Mesendoderm (in vitro differentiated cells): Measurements from ENCODE around the gene BAZ2B.

Experiments
- DNase-seq: peaks from one replicate; pipeline ENCODE4 v3.0.0; 2013
- H2AK5ac ChIP-seq: 2 replicates; pipeline ENCODE4 v1.6.1; 2013; ENCODE audit warnings: low read length, inconsistent platforms
- H2BK120ac ChIP-seq: 2 replicates; pipeline ENCODE4 v1.6.1; 2013; ENCODE audit warnings: low read depth, mild to moderate bottlenecking, low read length, moderate library complexity, mixed read lengths
- H2BK15ac ChIP-seq: replicated peaks from 2 replicates; pipeline ENCODE4 v1.6.1; 2013; ENCODE audit warnings: low read depth, mild to moderate bottlenecking, moderate library complexity
- H2BK5ac ChIP-seq: 2 replicates; pipeline ENCODE4 v1.6.1; 2013; ENCODE audit warnings: low read length, inconsistent platforms
- H3K18ac ChIP-seq: 2 replicates; pipeline ENCODE4 v1.6.1; 2013; ENCODE audit warnings: mild to moderate bottlenecking, low read length, mixed read lengths
- H3K23ac ChIP-seq: one replicate; pipeline ENCODE4 v1.6.1; 2013; ENCODE audit warnings: low read length
- H3K27ac ChIP-seq: 2 replicates; pipeline ENCODE4 v1.5.1; 2013; ENCODE audit warnings: low read depth, mild to moderate bottlenecking, inconsistent platforms, low read length, moderate library complexity
- H3K27me3 ChIP-seq: 2 replicates; pipeline ENCODE4 v1.6.1; 2013; ENCODE audit warnings: low read length, control low read depth, mild to moderate bottlenecking, inconsistent platforms; ENCODE audit not compliant: insufficient read depth, poor library complexity
- H3K36me3 ChIP-seq: 2 replicates; pipeline ENCODE4 v1.6.1; 2013; ENCODE audit warnings: low read length, inconsistent platforms; ENCODE audit not compliant: control insufficient read depth, insufficient read depth
- H3K4ac ChIP-seq: one replicate; pipeline ENCODE4 v1.6.1; 2013; ENCODE audit warnings: low read depth, mild to moderate bottlenecking, low read length, moderate library complexity
- H3K4me1 ChIP-seq: 2 replicates; pipeline ENCODE4 v1.6.1; 2013; ENCODE audit warnings: low read depth, low read length, inconsistent platforms; ENCODE audit not compliant: control insufficient read depth
- H3K4me2 ChIP-seq: 2 replicates; pipeline ENCODE4 v1.6.1; 2013; ENCODE audit warnings: low read length
- H3K4me3 ChIP-seq: 2 replicates; pipeline ENCODE4 v1.5.1; 2013; ENCODE audit warnings: mild to moderate bottlenecking, low read length
- H3K56ac ChIP-seq: one replicate; pipeline ENCODE4 v1.6.1; 2013; ENCODE audit warnings: low read length
- H3K79me1 ChIP-seq: 2 replicates; pipeline ENCODE4 v1.6.1; 2013; ENCODE audit warnings: low read length, inconsistent platforms
- H3K79me2 ChIP-seq: 2 replicates; pipeline ENCODE4 v1.6.1; 2013; ENCODE audit warnings: mild to moderate bottlenecking, low read length; ENCODE audit not compliant: control insufficient read depth, insufficient read depth
- H3K9ac ChIP-seq: 2 replicates; pipeline ENCODE4 v1.6.1; 2013; ENCODE audit warnings: low read length, inconsistent platforms
- H4K5ac ChIP-seq: one replicate; pipeline ENCODE4 v1.6.1; 2013; ENCODE audit warnings: low read length
- H4K8ac ChIP-seq: one replicate; pipeline ENCODE4 v1.6.1; 2013; ENCODE audit warnings: low read depth, mild to moderate bottlenecking, control low read depth, low read length, moderate library complexity
- WGBS: extraction: QIAGEN DNeasy Blood & Tissue Kit; methylation state at CpG from one replicate; pipeline ENCODE4 v1.1.7; 2013; ENCODE audit warnings: low lambda C conversion rate, missing lambda C conversion rate; ENCODE audit not compliant: insufficient coverage; ENCODE audit errors: extremely low coverage; 5-methylcytosine and 5-hydroxymethylcytosine counted together

Gene BAZ2B

DNA sequence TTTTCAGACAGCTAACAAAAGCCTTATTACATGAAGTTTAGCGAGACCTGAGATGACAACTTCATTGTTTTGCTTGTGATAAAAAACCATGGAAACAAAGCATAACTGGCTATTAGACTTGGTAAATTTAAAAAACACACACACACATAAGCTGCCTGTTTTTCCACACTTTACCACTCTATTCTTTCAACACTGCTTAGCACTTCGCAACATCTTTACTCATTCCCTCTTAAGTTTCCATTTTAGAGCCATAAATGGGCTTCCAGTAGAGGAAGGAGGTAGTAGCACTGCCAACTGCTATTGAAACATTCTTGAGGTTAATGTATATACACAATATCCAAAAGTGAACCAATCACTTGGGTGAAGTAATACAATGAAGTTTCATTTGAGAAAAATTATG lies 54.1 kb downstream of the BAZ2B start:
- H2AK5ac ChIP-seq: no peak overlapping the region
- H2BK120ac ChIP-seq: no peak overlapping the region
- H3K23ac ChIP-seq: no peak overlapping the region
- H4K8ac ChIP-seq: no peak overlapping the region
- H3K27ac ChIP-seq: no peak overlapping the region
- no peak overlapping the region for H3K4me2 ChIP-seq
- H3K79me2 ChIP-seq: no peaks in the 10 kb centered on the region
- H3K18ac ChIP-seq: no peak overlapping the region
- no peak overlapping the region for H3K4ac ChIP-seq
- no peaks in the 10 kb centered on the region for H3K79me1 ChIP-seq
- no peak overlapping the region for H4K5ac ChIP-seq
- H3K56ac ChIP-seq: no peak overlapping the region
- no peaks in the 10 kb centered on the region for H3K27me3 ChIP-seq
- H3K4me1 ChIP-seq: no peaks in the 10 kb centered on the region
- no peak for DNase-seq
- H3K9ac ChIP-seq: no peak overlapping the region
- H2BK5ac ChIP-seq: no peak overlapping the region
- H3K4me3 ChIP-seq: no peak overlapping the region
- no CpG with 5 or more reads among the region's 2 CpGs for WGBS
- H2BK15ac ChIP-seq: no peak overlapping the region
- H3K36me3 ChIP-seq: no peaks in the 10 kb centered on the region

DNA sequence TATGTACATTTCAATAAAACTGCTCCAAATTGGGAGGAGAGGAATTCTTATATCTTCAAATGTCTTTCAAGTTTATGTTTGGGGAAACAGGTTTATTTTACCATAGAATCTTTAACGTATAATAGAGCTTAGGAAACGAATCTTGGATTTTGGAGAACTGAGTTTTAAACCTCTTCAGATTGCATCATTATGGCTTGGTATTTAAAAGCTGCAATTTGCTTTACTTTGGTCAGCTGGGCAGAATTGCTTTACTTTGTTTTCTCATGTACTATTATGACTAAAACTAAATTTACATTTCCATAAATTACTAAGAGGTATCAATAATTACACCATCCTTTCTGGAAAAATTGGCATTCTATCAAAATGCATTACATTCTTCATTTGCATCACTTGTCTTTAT lies 54.6 kb downstream of the BAZ2B start:
- Histone ChIP-seq H2BK5ac (no peak overlapping the region), H3K9ac (no peak overlapping the region), H3K4me2 (no peak overlapping the region), H3K18ac (no peak overlapping the region), H3K4ac (no peak overlapping the region), H3K36me3 (no peaks in the 10 kb centered on the region), H2BK15ac (no peak overlapping the region), H3K23ac (no peak overlapping the region), H3K27me3 (no peaks in the 10 kb centered on the region), H2BK120ac (no peak overlapping the region), H4K5ac (no peak overlapping the region), H3K79me1 (no peaks in the 10 kb centered on the region), H2AK5ac (no peak overlapping the region), H3K4me1 (no peaks in the 10 kb centered on the region), H4K8ac (no peak overlapping the region), H3K56ac (no peak overlapping the region), H3K79me2 (no peaks in the 10 kb centered on the region), H3K4me3 (no peak overlapping the region), H3K27ac (no peak overlapping the region)
- WGBS: no CpG with 5 or more reads among the region's 2 CpGs
- DNase-seq: no peak

DNA sequence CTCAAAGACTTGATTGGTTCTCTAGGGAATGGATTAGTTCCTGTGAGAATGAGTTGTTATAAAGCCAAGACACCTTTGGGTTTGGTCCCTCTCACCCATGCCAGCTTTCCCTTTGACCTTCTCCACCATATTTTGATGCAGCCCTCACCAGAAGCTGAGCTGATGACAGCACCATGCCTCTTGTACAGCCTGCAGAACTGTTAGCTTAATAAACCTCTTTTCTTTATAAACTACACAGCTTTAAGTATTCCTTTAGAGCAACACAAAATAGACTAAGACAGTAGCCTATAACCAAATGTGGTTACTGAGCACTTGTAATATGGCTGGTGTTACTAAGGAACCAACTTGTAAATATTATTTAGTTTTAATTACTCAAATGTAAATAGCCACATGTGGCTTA lies 55.1 kb downstream of the BAZ2B start:
- no peak overlapping the region for H3K18ac ChIP-seq
- no peak overlapping the region for H2BK5ac ChIP-seq
- no peak overlapping the region for H4K5ac ChIP-seq
- no peak overlapping the region for H3K4me2 ChIP-seq
- H3K79me2 ChIP-seq: no peaks in the 10 kb centered on the region
- H3K4me3 ChIP-seq: no peak overlapping the region
- H2BK15ac ChIP-seq: no peak overlapping the region
- H3K23ac ChIP-seq: no peak overlapping the region
- H2BK120ac ChIP-seq: no peak overlapping the region
- DNase-seq: no peak
- H3K56ac ChIP-seq: no peak overlapping the region
- no peaks in the 10 kb centered on the region for H3K4me1 ChIP-seq
- H4K8ac ChIP-seq: no peak overlapping the region
- no peaks in the 10 kb centered on the region for H3K36me3 ChIP-seq
- no peaks in the 10 kb centered on the region for H3K27me3 ChIP-seq
- H2AK5ac ChIP-seq: no peak overlapping the region
- no peak overlapping the region for H3K9ac ChIP-seq
- H3K79me1 ChIP-seq: no peaks in the 10 kb centered on the region
- H3K4ac ChIP-seq: no peak overlapping the region
- no peak overlapping the region for H3K27ac ChIP-seq

DNA sequence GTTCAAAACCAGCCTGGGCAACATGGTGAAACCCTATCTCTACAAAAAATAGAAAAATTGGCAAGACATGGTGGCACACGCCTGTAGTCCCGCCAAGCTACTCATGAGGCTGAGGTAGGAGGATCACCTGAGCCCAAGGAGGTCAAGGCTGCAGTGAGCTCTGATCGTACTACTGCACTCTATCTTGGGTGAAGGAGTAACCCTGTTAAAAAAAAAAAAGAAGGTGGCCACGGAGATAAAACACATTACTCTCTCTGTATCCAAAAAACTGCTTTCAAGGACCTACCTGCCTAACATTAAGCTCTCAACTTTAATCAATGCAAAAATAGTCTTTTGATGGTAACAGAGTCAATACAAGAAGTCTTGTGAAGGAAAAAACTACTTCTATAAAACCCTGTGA lies 57.3 kb downstream of the BAZ2B start:
- Histone ChIP-seq H2BK15ac (no peak overlapping the region), H3K36me3 (no peaks in the 10 kb centered on the region), H3K56ac (no peak overlapping the region), H2BK120ac (no peak overlapping the region), H3K4me2 (no peak overlapping the region), H2AK5ac (no peak overlapping the region), H3K4me1 (no peaks in the 10 kb centered on the region), H3K4ac (no peak overlapping the region), H4K8ac (no peak overlapping the region), H3K27me3 (no peaks in the 10 kb centered on the region), H3K4me3 (no peak overlapping the region), H4K5ac (no peak overlapping the region), H3K79me2 (no peaks in the 10 kb centered on the region), H3K18ac (no peak overlapping the region), H3K23ac (no peak overlapping the region), H3K9ac (no peak overlapping the region), H3K79me1 (no peaks in the 10 kb centered on the region), H2BK5ac (no peak overlapping the region), H3K27ac (no peak overlapping the region)
- WGBS: no CpG with 5 or more reads among the region's 4 CpGs
- no peak for DNase-seq

DNA sequence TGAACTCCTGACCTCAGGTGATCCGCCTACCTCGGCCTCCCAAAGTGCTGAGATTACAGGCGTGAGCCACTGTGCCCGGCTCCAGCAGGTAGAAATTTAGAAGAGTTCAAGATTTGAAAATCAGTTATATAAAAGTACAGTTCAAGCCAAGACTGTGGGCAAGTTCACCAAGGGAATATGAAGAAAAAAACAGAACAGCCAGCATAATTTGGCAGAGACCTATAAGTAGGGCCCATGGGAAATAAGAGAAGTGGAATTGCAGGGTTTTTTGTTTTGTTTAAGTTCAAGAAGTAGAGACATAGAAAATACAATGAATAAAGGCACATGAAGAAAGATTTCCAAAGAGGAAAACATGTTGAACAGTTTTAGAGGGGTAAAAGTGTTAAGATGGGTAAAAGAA lies 57.9 kb downstream of the BAZ2B start:
- Histone ChIP-seq H2AK5ac (no peak overlapping the region), H4K5ac (no peak overlapping the region), H3K36me3 (no peaks in the 10 kb centered on the region), H3K9ac (no peak overlapping the region), H2BK15ac (no peak overlapping the region), H2BK120ac (no peak overlapping the region), H3K4ac (no peak overlapping the region), H3K4me2 (no peak overlapping the region), H3K4me3 (no peak overlapping the region), H4K8ac (no peak overlapping the region), H3K27ac (no peak overlapping the region), H2BK5ac (no peak overlapping the region), H3K79me2 (no peaks in the 10 kb centered on the region), H3K56ac (no peak overlapping the region), H3K79me1 (no peaks in the 10 kb centered on the region), H3K18ac (no peak overlapping the region), H3K4me1 (no peaks in the 10 kb centered on the region), H3K27me3 (no peaks in the 10 kb centered on the region), H3K23ac (no peak overlapping the region)
- WGBS: no CpG with 5 or more reads among the region's 4 CpGs
- DNase-seq: no peak

DNA sequence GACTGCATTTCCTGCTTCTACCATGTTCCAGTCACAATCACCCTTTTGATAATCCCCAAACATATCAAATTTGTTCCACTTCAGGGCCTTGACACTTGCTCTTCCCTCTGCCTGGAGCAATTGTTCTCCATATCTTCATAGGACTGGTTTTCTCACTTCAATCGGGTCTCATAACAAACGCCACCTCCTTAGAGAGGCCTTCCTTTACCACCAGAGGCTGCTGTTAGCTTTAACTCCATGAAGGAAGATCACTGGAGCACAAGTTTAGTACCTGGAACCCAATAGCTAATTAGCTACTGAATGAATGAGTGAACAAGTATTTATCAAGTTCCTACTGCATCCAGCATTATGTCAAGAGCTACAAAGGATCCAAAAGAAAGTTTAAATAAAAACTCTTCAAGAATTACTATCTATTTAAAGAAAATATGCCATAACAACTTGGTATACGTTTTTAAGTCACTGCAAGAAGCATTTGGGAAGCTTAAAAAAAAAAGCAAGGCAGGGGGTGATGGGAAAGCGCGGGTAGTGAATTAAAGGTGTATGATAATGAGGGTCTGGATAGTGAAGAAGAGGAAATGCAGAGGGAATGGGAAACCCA lies 58.8 kb downstream of the BAZ2B start:
- H3K4me3 ChIP-seq: no peak overlapping the region
- no peaks in the 10 kb centered on the region for H3K79me2 ChIP-seq
- no peak overlapping the region for H3K56ac ChIP-seq
- H3K4me2 ChIP-seq: no peak overlapping the region
- H3K79me1 ChIP-seq: no peaks in the 10 kb centered on the region
- no peak overlapping the region for H3K27ac ChIP-seq
- H4K5ac ChIP-seq: no peak overlapping the region
- no peak overlapping the region for H2AK5ac ChIP-seq
- no peaks in the 10 kb centered on the region for H3K36me3 ChIP-seq
- no peak overlapping the region for H3K9ac ChIP-seq
- 100% methylated on average over 2 of the region's 5 CpGs for WGBS
- no peaks in the 10 kb centered on the region for H3K27me3 ChIP-seq
- peak; percentile 86 for DNase-seq
- H3K23ac ChIP-seq: no peak overlapping the region
- H2BK120ac ChIP-seq: no peak overlapping the region
- H3K18ac ChIP-seq: no peak overlapping the region
- no peak overlapping the region for H2BK5ac ChIP-seq
- H2BK15ac ChIP-seq: no peak overlapping the region
- H4K8ac ChIP-seq: no peak overlapping the region
- no peak overlapping the region for H3K4ac ChIP-seq
- no peaks in the 10 kb centered on the region for H3K4me1 ChIP-seq
